Neural progenitor cell (in vitro differentiated cells): ENCODE measurements around the gene PSAPL1. TPM values are rescaled to one million over a fixed set of nuclear protein-coding genes. Genes with fewer than 3 reads are reported as not detected.

Experiments
- DNase-seq: peaks from one replicate; pipeline ENCODE4 v3.0.0-alpha.2; 2016; ENCODE audit warnings: low spot score
- H2AFZ ChIP-seq: fragments of 200-600 bp; sonication (generic); replicated peaks from 2 replicates; pipeline ENCODE4 v1.6.1; 2016; ENCODE audit warnings: antibody characterized with exemption
- H3F3A ChIP-seq: fragments of 200-600 bp; sonication (generic); 2 replicates; pipeline ENCODE4 v1.6.1; 2016; ENCODE audit warnings: antibody characterized with exemption, low read depth
- H3K27ac ChIP-seq: fragments of 200-600 bp; sonication (generic); 2 replicates; pipeline ENCODE4 v1.5.1; 2016; ENCODE audit warnings: mild to moderate bottlenecking
- H3K27me3 ChIP-seq: fragments of 200-600 bp; sonication (generic); 2 replicates; pipeline ENCODE4 v1.6.1; 2016; ENCODE audit warnings: mild to moderate bottlenecking, moderate library complexity
- H3K36me3 ChIP-seq: fragments of 200-600 bp; sonication (generic); 2 replicates; pipeline ENCODE4 v1.5.1; 2016
- H3K4me1 ChIP-seq: fragments of 200-600 bp; sonication (generic); 2 replicates; pipeline ENCODE4 v1.6.1; 2016; ENCODE audit warnings: mixed run types
- H3K4me2 ChIP-seq: fragments of 200-600 bp; sonication (generic); 2 replicates; pipeline ENCODE4 v1.6.1; 2016
- H3K4me3 ChIP-seq: fragments of 200-600 bp; sonication (generic); 2 replicates; pipeline ENCODE4 v1.5.1; 2016
- H3K79me2 ChIP-seq: fragments of 200-600 bp; sonication (generic); 2 replicates; pipeline ENCODE4 v1.6.1; 2016; ENCODE audit warnings: low read depth
- H3K9ac ChIP-seq: fragments of 200-600 bp; sonication (generic); 2 replicates; pipeline ENCODE4 v1.6.1; 2016
- H3K9me3 ChIP-seq: fragments of 200-600 bp; sonication (generic); 2 replicates; pipeline ENCODE4 v1.5.1; 2016; ENCODE audit warnings: low read depth
- H4K20me1 ChIP-seq: fragments of 200-600 bp; sonication (generic); 2 replicates; pipeline ENCODE4 v1.6.1; 2016; ENCODE audit warnings: low read depth
- H3K27ac Mint-ChIP-seq: 3 replicates; pipeline ENCODE4 v1.8.0; 2021; ENCODE audit warnings: mixed read lengths
- H3K27me3 Mint-ChIP-seq: 2 replicates; pipeline ENCODE4 v1.8.0; 2022; ENCODE audit warnings: low read depth, mild to moderate bottlenecking, inconsistent platforms, moderate library complexity, mixed read lengths; ENCODE audit not compliant: insufficient read depth
- H3K36me3 Mint-ChIP-seq: 3 replicates; pipeline ENCODE4 v1.8.0; 2021; ENCODE audit warnings: mixed read lengths
- H3K4me1 Mint-ChIP-seq: 3 replicates; pipeline ENCODE4 v1.8.0; 2021; ENCODE audit warnings: mixed read lengths
- H3K4me3 Mint-ChIP-seq: 3 replicates; pipeline ENCODE4 v1.8.0; 2021; ENCODE audit warnings: mild to moderate bottlenecking, moderate library complexity, mixed read lengths
- H3K9me3 Mint-ChIP-seq: 3 replicates; pipeline ENCODE4 v1.8.0; 2020; ENCODE audit warnings: mixed read lengths
- EZH2 ChIP-seq: fragments of 200-600 bp; sonication (generic); IDR thresholded peaks from 2 replicates; pipeline ENCODE4 v1.6.1; 2017; ENCODE audit warnings: antibody characterized with exemption, mild to moderate bottlenecking, moderate library complexity
- EZH2phosphoT487 ChIP-seq: fragments of 200-600 bp; sonication (generic); IDR thresholded peaks from 2 replicates; pipeline ENCODE4 v1.6.1; 2017; ENCODE audit warnings: antibody characterized with exemption
- total RNA-seq: library from RNA; depleted of rRNA; stranded (reverse); fragments of >200 nt; gene quantifications from 2 replicates; pipeline ENCODE4 v1.2.3, GENCODE V29; 2015; ENCODE audit warnings: low replicate concordance
- TF ChIP-seq, protein P1 (sequence below): fragments of 200-600 bp; sonication (generic); IDR thresholded peaks from 2 replicates; pipeline ENCODE4 v1.5.1; 2017; ENCODE audit warnings: antibody characterized with exemption, mild to moderate bottlenecking

The PSAPL1 gene
- total RNA-seq, 1 donor from 2014 or later = not detected

- no peaks in the 10 kb centered on the region for H3K27me3 ChIP-seq
- peaks cover 49% of the 10 kb centered on the region for H3K4me1 Mint-ChIP-seq
- no peak overlapping the region for H3K4me3 Mint-ChIP-seq
- H3K36me3 ChIP-seq = no peaks in the 10 kb centered on the region
- no peak overlapping the region for H3K9ac ChIP-seq
- H4K20me1 ChIP-seq = no peaks in the 10 kb centered on the region
- peak overlapping the region; percentile 72 for H3K27ac Mint-ChIP-seq
- H3K4me2 ChIP-seq = no peak overlapping the region
- TF ChIP-seq EZH2phosphoT487 = no peak
- TF ChIP-seq, protein P1, sequence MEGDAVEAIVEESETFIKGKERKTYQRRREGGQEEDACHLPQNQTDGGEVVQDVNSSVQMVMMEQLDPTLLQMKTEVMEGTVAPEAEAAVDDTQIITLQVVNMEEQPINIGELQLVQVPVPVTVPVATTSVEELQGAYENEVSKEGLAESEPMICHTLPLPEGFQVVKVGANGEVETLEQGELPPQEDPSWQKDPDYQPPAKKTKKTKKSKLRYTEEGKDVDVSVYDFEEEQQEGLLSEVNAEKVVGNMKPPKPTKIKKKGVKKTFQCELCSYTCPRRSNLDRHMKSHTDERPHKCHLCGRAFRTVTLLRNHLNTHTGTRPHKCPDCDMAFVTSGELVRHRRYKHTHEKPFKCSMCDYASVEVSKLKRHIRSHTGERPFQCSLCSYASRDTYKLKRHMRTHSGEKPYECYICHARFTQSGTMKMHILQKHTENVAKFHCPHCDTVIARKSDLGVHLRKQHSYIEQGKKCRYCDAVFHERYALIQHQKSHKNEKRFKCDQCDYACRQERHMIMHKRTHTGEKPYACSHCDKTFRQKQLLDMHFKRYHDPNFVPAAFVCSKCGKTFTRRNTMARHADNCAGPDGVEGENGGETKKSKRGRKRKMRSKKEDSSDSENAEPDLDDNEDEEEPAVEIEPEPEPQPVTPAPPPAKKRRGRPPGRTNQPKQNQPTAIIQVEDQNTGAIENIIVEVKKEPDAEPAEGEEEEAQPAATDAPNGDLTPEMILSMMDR = no peak
- TF ChIP-seq EZH2 = no peak
- H3K9me3 Mint-ChIP-seq = no peaks in the 10 kb centered on the region
- H2AFZ ChIP-seq = no peak overlapping the region
- H3K36me3 Mint-ChIP-seq = no peaks in the 10 kb centered on the region
- H3K9me3 ChIP-seq = no peaks in the 10 kb centered on the region
- H3K4me3 ChIP-seq = no peak overlapping the region
- no peak overlapping the region for H3K27ac ChIP-seq
- peaks cover 6% of the 10 kb centered on the region for H3K27me3 Mint-ChIP-seq
- H3K4me1 ChIP-seq = peaks cover 16% of the 10 kb centered on the region
- H3F3A ChIP-seq = peaks cover 20% of the 10 kb centered on the region
- no peak for DNase-seq
- no peaks in the 10 kb centered on the region for H3K79me2 ChIP-seq
Measured at GRCh38 chr4:7475207-7475606, 40.5 kb upstream of the PSAPL1 start.

DNA sequence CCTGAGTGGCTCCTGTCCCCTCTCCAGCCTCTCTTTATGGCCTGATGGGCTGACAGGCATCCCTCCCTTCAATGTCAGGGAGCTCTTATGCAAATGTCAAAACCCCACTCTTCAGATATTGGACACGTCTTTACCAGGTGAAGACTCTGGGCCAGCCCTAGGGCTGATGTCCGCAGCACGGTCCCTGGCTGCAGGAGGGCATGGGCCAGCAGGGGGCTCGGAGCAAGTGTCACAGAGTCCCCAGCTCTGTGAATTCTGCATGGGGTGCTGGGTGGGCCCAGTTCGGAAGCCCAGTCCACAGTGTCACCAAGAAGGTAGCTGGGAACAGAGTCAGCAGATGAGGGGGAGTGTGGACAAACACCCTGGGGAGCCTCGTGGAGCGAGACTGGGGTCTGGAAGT lies 39.6 kb upstream of the PSAPL1 start:
- Histone ChIP-seq H4K20me1 (no peaks in the 10 kb centered on the region), H3K4me1 (peaks cover 16% of the 10 kb centered on the region), H3K9me3 (no peaks in the 10 kb centered on the region), H3K9ac (no peak overlapping the region), H3K4me3 (no peak overlapping the region), H3K79me2 (no peaks in the 10 kb centered on the region), H3K36me3 (no peaks in the 10 kb centered on the region), H3F3A (peaks cover 20% of the 10 kb centered on the region), H2AFZ (no peak overlapping the region), H3K27ac (no peak overlapping the region), H3K4me2 (no peak overlapping the region), H3K27me3 (no peaks in the 10 kb centered on the region)
- peaks cover 49% of the 10 kb centered on the region for H3K4me1 Mint-ChIP-seq
- DNase-seq = no peak
- TF ChIP-seq EZH2 = no peak
- TF ChIP-seq, protein P1 = no peak
- no peak for TF ChIP-seq EZH2phosphoT487
- no peak overlapping the region for H3K4me3 Mint-ChIP-seq
- H3K9me3 Mint-ChIP-seq = no peaks in the 10 kb centered on the region
- peaks cover 6% of the 10 kb centered on the region for H3K27me3 Mint-ChIP-seq
- no peaks in the 10 kb centered on the region for H3K36me3 Mint-ChIP-seq
- peak overlapping the region; percentile 60 for H3K27ac Mint-ChIP-seq

DNA sequence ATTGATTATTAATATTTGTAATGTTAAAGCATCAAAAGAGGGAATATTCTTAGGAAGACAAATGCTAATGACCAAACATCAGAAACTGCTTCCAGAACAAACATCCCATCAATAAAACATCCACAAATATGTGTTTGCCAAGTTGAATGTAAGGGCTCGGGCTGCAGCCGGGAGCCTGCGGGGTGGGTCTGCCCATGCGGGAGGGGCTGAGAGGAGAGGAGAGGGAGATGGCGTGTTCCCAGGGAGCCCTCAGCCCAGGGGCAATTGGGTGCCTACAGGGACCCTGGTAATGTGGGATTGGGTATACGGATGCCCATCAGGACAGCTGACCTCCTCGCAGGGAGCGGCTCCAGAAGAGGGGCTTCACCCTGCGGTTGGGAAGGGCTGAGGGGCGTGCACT lies 38.4 kb upstream of the PSAPL1 start:
- Histone ChIP-seq H3K9ac (no peak overlapping the region), H3K4me3 (no peak overlapping the region), H3F3A (peaks cover 20% of the 10 kb centered on the region), H3K36me3 (no peaks in the 10 kb centered on the region), H3K27me3 (no peaks in the 10 kb centered on the region), H3K9me3 (no peaks in the 10 kb centered on the region), H4K20me1 (no peaks in the 10 kb centered on the region), H2AFZ (no peak overlapping the region), H3K4me2 (peak overlapping the region; percentile 64), H3K79me2 (no peaks in the 10 kb centered on the region), H3K27ac (no peak overlapping the region), H3K4me1 (peaks cover 16% of the 10 kb centered on the region)
- H3K27me3 Mint-ChIP-seq = peaks cover 10% of the 10 kb centered on the region
- peaks cover 2% of the 10 kb centered on the region for H3K36me3 Mint-ChIP-seq
- peaks cover 6% of the 10 kb centered on the region for H3K9me3 Mint-ChIP-seq
- DNase-seq = no peak
- peaks cover 47% of the 10 kb centered on the region for H3K4me1 Mint-ChIP-seq
- no peak for TF ChIP-seq EZH2phosphoT487
- TF ChIP-seq, protein P1 = no peak
- TF ChIP-seq EZH2 = no peak
- H3K27ac Mint-ChIP-seq = peak overlapping the region; percentile 31
- H3K4me3 Mint-ChIP-seq = no peak overlapping the region
